ENCODE measurements around the gene GPR12.

GPR12 gene

GRCh38 chr13:26722321-26722720 lies 38.3 kb downstream of the GPR12 start:
- no peak overlapping the region for H3K4me3 ChIP-seq (ENCODE audit: insufficient read length, low read depth)
- peaks cover 3% of the 10 kb centered on the region for H3K4me1 ChIP-seq (ENCODE audit: insufficient read depth, insufficient read length)
- no peak for TF ChIP-seq SUZ12 (IDR thresholded peaks at IDR 0.05; ENCODE audit: extremely low read depth, insufficient read depth, insufficient read length)
- no peak for TF ChIP-seq YY1 (IDR thresholded peaks at IDR 0.05; ENCODE audit: insufficient read depth, insufficient read length)
- TF ChIP-seq ZNF274 (IDR thresholded peaks at IDR 0.05; ENCODE audit: low read depth, low read length): no peak
- no peak for DNase-seq (ENCODE audit: low read depth, low spot score)
- no peak overlapping the region for H3K9ac ChIP-seq (ENCODE audit: insufficient read length, low read depth)
- no peaks in the 10 kb centered on the region for H3K36me3 ChIP-seq (ENCODE audit: insufficient read depth, insufficient read length, low read length)
- no peaks in the 10 kb centered on the region for H3K27me3 ChIP-seq (ENCODE audit: insufficient read depth, insufficient read length)
- H3K9me3 ChIP-seq (ENCODE audit: insufficient read depth, low read length): peaks cover 9% of the 10 kb centered on the region; the same call in 1 of the 2 replicates

- Histone ChIP-seq H3K4me1 (ENCODE audit: insufficient read depth, insufficient read length) (peaks cover 3% of the 10 kb centered on the region), H3K9me3 (ENCODE audit: insufficient read depth, low read length) (peaks cover 9% of the 10 kb centered on the region; the same call in 1 of the 2 replicates), H3K27me3 (ENCODE audit: insufficient read depth, insufficient read length) (no peaks in the 10 kb centered on the region), H3K36me3 (ENCODE audit: insufficient read depth, insufficient read length, low read length) (no peaks in the 10 kb centered on the region), H3K4me3 (ENCODE audit: insufficient read length, low read depth) (no peak overlapping the region), H3K9ac (ENCODE audit: insufficient read length, low read depth) (no peak overlapping the region)
- TF ChIP-seq ZNF274 (IDR thresholded peaks at IDR 0.05; ENCODE audit: low read depth, low read length): no peak
- TF ChIP-seq SUZ12 (IDR thresholded peaks at IDR 0.05; ENCODE audit: extremely low read depth, insufficient read depth, insufficient read length): no peak
- no peak for TF ChIP-seq YY1 (IDR thresholded peaks at IDR 0.05; ENCODE audit: insufficient read depth, insufficient read length)
- no peak for DNase-seq (ENCODE audit: low read depth, low spot score)
Measured at GRCh38 chr13:26721251-26722121, 39.1 kb downstream of the GPR12 start.

- Histone ChIP-seq H3K9me3 (ENCODE audit: insufficient read depth, low read length) (peaks cover 9% of the 10 kb centered on the region; the same call in 1 of the 2 replicates), H3K36me3 (ENCODE audit: insufficient read depth, insufficient read length, low read length) (no peaks in the 10 kb centered on the region), H3K9ac (ENCODE audit: insufficient read length, low read depth) (no peak overlapping the region), H3K27me3 (ENCODE audit: insufficient read depth, insufficient read length) (no peaks in the 10 kb centered on the region), H3K4me1 (ENCODE audit: insufficient read depth, insufficient read length) (peaks cover 3% of the 10 kb centered on the region), H3K4me3 (ENCODE audit: insufficient read length, low read depth) (no peak overlapping the region)
- TF ChIP-seq YY1 (IDR thresholded peaks at IDR 0.05; ENCODE audit: insufficient read depth, insufficient read length) (no peak), ZNF274 (IDR thresholded peaks at IDR 0.05; ENCODE audit: low read depth, low read length) (no peak), SUZ12 (IDR thresholded peaks at IDR 0.05; ENCODE audit: extremely low read depth, insufficient read depth, insufficient read length) (no peak)
- DNase-seq (ENCODE audit: low read depth, low spot score): no peak
Measured at GRCh38 chr13:26719356-26719945, 41.1 kb downstream of the GPR12 start.

DNA sequence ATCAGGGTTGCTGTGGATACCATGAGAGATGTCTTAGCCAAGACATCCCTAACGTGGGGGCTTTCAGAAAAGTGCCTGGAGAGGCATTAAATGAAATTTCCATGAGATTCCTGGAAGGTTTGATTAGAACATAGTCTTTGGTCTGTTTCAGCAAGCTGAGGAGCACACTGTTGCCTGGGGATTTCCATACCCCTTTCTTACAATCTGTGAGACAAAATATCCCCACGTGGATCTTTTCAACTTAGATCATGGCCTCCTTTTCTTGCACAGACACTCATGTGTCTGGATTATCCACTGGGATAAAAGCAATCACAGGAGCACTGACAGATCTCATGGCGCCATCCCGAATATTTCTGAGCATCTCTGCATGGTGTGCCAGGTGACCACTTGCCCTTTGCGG lies 41.7 kb downstream of the GPR12 start:
- Histone ChIP-seq H3K4me3 (ENCODE audit: insufficient read length, low read depth) (no peak overlapping the region), H3K27me3 (ENCODE audit: insufficient read depth, insufficient read length) (no peaks in the 10 kb centered on the region), H3K9me3 (ENCODE audit: insufficient read depth, low read length) (peaks cover 9% of the 10 kb centered on the region; the same call in 1 of the 2 replicates), H3K9ac (ENCODE audit: insufficient read length, low read depth) (no peak overlapping the region), H3K4me1 (ENCODE audit: insufficient read depth, insufficient read length) (peaks cover 3% of the 10 kb centered on the region), H3K36me3 (ENCODE audit: insufficient read depth, insufficient read length, low read length) (no peaks in the 10 kb centered on the region)
- TF ChIP-seq YY1 (IDR thresholded peaks at IDR 0.05; ENCODE audit: insufficient read depth, insufficient read length): no peak
- no peak for TF ChIP-seq SUZ12 (IDR thresholded peaks at IDR 0.05; ENCODE audit: extremely low read depth, insufficient read depth, insufficient read length)
- no peak for TF ChIP-seq ZNF274 (IDR thresholded peaks at IDR 0.05; ENCODE audit: low read depth, low read length)
- DNase-seq (ENCODE audit: low read depth, low spot score): no peak

GRCh38 chr13:26718146-26718545 lies 42.4 kb downstream of the GPR12 start:
- no peaks in the 10 kb centered on the region for H3K27me3 ChIP-seq (ENCODE audit: insufficient read depth, insufficient read length)
- H3K4me1 ChIP-seq (ENCODE audit: insufficient read depth, insufficient read length): peaks cover 3% of the 10 kb centered on the region
- H3K9ac ChIP-seq (ENCODE audit: insufficient read length, low read depth): no peak overlapping the region
- H3K36me3 ChIP-seq (ENCODE audit: insufficient read depth, insufficient read length, low read length): no peaks in the 10 kb centered on the region
- TF ChIP-seq YY1 (IDR thresholded peaks at IDR 0.05; ENCODE audit: insufficient read depth, insufficient read length) (no peak), ZNF274 (IDR thresholded peaks at IDR 0.05; ENCODE audit: low read depth, low read length) (no peak), SUZ12 (IDR thresholded peaks at IDR 0.05; ENCODE audit: extremely low read depth, insufficient read depth, insufficient read length) (no peak)
- H3K9me3 ChIP-seq (ENCODE audit: insufficient read depth, low read length): peaks cover 9% of the 10 kb centered on the region; the same call in 1 of the 2 replicates
- DNase-seq (ENCODE audit: low read depth, low spot score): no peak
- no peak overlapping the region for H3K4me3 ChIP-seq (ENCODE audit: insufficient read length, low read depth)

- H3K9ac ChIP-seq (ENCODE audit: insufficient read length, low read depth): no peak overlapping the region
- DNase-seq (ENCODE audit: low read depth, low spot score): no peak
- no peak for TF ChIP-seq YY1 (IDR thresholded peaks at IDR 0.05; ENCODE audit: insufficient read depth, insufficient read length)
- no peak for TF ChIP-seq ZNF274 (IDR thresholded peaks at IDR 0.05; ENCODE audit: low read depth, low read length)
- no peak for TF ChIP-seq SUZ12 (IDR thresholded peaks at IDR 0.05; ENCODE audit: extremely low read depth, insufficient read depth, insufficient read length)
- no peaks in the 10 kb centered on the region for H3K36me3 ChIP-seq (ENCODE audit: insufficient read depth, insufficient read length, low read length)
- no peaks in the 10 kb centered on the region for H3K27me3 ChIP-seq (ENCODE audit: insufficient read depth, insufficient read length)
- no peaks in the 10 kb centered on the region; the same call in 1 of the 2 replicates for H3K9me3 ChIP-seq (ENCODE audit: insufficient read depth, low read length)
- peaks cover 3% of the 10 kb centered on the region for H3K4me1 ChIP-seq (ENCODE audit: insufficient read depth, insufficient read length)
- no peak overlapping the region for H3K4me3 ChIP-seq (ENCODE audit: insufficient read length, low read depth)
Measured at GRCh38 chr13:26716984-26717383, 43.6 kb downstream of the GPR12 start.

- no peak overlapping the region for H3K4me3 ChIP-seq (ENCODE audit: insufficient read length, low read depth)
- no peak for TF ChIP-seq SUZ12 (IDR thresholded peaks at IDR 0.05; ENCODE audit: extremely low read depth, insufficient read depth, insufficient read length)
- TF ChIP-seq ZNF274 (IDR thresholded peaks at IDR 0.05; ENCODE audit: low read depth, low read length): no peak
- TF ChIP-seq YY1 (IDR thresholded peaks at IDR 0.05; ENCODE audit: insufficient read depth, insufficient read length): no peak
- DNase-seq (ENCODE audit: low read depth, low spot score): no peak
- H3K9me3 ChIP-seq (ENCODE audit: insufficient read depth, low read length): no peaks in the 10 kb centered on the region; the same call in 1 of the 2 replicates
- H3K4me1 ChIP-seq (ENCODE audit: insufficient read depth, insufficient read length): no peaks in the 10 kb centered on the region
- H3K36me3 ChIP-seq (ENCODE audit: insufficient read depth, insufficient read length, low read length): no peaks in the 10 kb centered on the region
- no peak overlapping the region for H3K9ac ChIP-seq (ENCODE audit: insufficient read length, low read depth)
- no peaks in the 10 kb centered on the region for H3K27me3 ChIP-seq (ENCODE audit: insufficient read depth, insufficient read length)
Measured at GRCh38 chr13:26713341-26713740, 47.2 kb downstream of the GPR12 start.

All from NT2/D1 (cell line).